Neural progenitor cell (in vitro differentiated cells): ENCODE measurements around the gene CCNT1.
"Not testable (repeated sequence)": the region's sequence is repeated elsewhere in the genome, so short reads cannot be mapped to it uniquely, and the experiment has no call there.

Source experiments
- EZH2phosphoT487 ChIP-seq: fragments of 200-600 bp; sonication (generic); IDR thresholded peaks from 2 replicates; pipeline ENCODE4 v1.6.1; 2017; ENCODE audit warnings: antibody characterized with exemption
- TF ChIP-seq, protein P1 (sequence below): fragments of 200-600 bp; sonication (generic); IDR thresholded peaks from 2 replicates; pipeline ENCODE4 v1.5.1; 2017; ENCODE audit warnings: antibody characterized with exemption, mild to moderate bottlenecking

GRCh38 chr12:48720737-48721136 lies 4.2 kb upstream of the CCNT1 start:
- TF ChIP-seq, protein P1, sequence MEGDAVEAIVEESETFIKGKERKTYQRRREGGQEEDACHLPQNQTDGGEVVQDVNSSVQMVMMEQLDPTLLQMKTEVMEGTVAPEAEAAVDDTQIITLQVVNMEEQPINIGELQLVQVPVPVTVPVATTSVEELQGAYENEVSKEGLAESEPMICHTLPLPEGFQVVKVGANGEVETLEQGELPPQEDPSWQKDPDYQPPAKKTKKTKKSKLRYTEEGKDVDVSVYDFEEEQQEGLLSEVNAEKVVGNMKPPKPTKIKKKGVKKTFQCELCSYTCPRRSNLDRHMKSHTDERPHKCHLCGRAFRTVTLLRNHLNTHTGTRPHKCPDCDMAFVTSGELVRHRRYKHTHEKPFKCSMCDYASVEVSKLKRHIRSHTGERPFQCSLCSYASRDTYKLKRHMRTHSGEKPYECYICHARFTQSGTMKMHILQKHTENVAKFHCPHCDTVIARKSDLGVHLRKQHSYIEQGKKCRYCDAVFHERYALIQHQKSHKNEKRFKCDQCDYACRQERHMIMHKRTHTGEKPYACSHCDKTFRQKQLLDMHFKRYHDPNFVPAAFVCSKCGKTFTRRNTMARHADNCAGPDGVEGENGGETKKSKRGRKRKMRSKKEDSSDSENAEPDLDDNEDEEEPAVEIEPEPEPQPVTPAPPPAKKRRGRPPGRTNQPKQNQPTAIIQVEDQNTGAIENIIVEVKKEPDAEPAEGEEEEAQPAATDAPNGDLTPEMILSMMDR = not testable (repeated sequence)
- TF ChIP-seq EZH2phosphoT487 = not testable (repeated sequence)
